CD4-positive, alpha-beta T cell treated with Interleukin-15 for 1 hour (primary cell): ENCODE data around the gene UNC13A.

ENCODE experiments used
- DNase-seq: peaks from one replicate; pipeline ENCODE4 v3.0.0-alpha.2; 2020

Gene UNC13A

GRCh38 chr19:17687857-17688784, at the start of gene UNC13A:
Gene UNC13A (minus strand): TSS chr19:17688354. CDS start chr19:17688199, 155 bp downstream.
- DNase-seq = no peak

- DNase-seq = no peak
These were observed 49.6 kb upstream of the UNC13A start for GRCh38 chr19:17737690-17738153.

GRCh38 chr19:17735410-17735809, 47.3 kb upstream of the UNC13A start:
- no peak for DNase-seq

GRCh38 chr19:17734146-17734545, 46.0 kb upstream of the UNC13A start:
- no peak for DNase-seq

GRCh38 chr19:17733127-17733526, 45.0 kb upstream of the UNC13A start:
- no peak for DNase-seq

- DNase-seq = no peak
These were observed 39.7 kb upstream of the UNC13A start for GRCh38 chr19:17727843-17728242.

GRCh38 chr19:17726964-17727773, 39.0 kb upstream of the UNC13A start:
- no peak for DNase-seq

GRCh38 chr19:17726136-17726741, 38.1 kb upstream of the UNC13A start:
- no peak for DNase-seq

- DNase-seq = no peak
These were observed 37.4 kb upstream of the UNC13A start for GRCh38 chr19:17725422-17726078.

- no peak for DNase-seq
These were observed 36.5 kb upstream of the UNC13A start for GRCh38 chr19:17724655-17725054.

- no peak for DNase-seq
These were observed 34.6 kb upstream of the UNC13A start for GRCh38 chr19:17722655-17723240.

- DNase-seq = peak; percentile 43
These were observed 33.7 kb upstream of the UNC13A start for GRCh38 chr19:17721821-17722220.

- DNase-seq = no peak
These were observed 33.0 kb upstream of the UNC13A start for GRCh38 chr19:17721111-17721628.

- DNase-seq = no peak
These were observed 32.3 kb upstream of the UNC13A start for GRCh38 chr19:17720440-17720839.

GRCh38 chr19:17719730-17720400, 31.7 kb upstream of the UNC13A start:
- peak; percentile 19 for DNase-seq

- DNase-seq = peak; percentile 52
These were observed 31.0 kb upstream of the UNC13A start, which contains the start of gene MAP1S for GRCh38 chr19:17718947-17719711. Gene MAP1S (plus strand): TSS chr19:17719480. CDS start chr19:17719503, 23 bp downstream.

- no peak for DNase-seq
These were observed 30.4 kb upstream of the UNC13A start for GRCh38 chr19:17718550-17718946.

- DNase-seq = no peak
These were observed 28.3 kb upstream of the UNC13A start for GRCh38 chr19:17716309-17716929.

- no peak for DNase-seq
These were observed 23.7 kb upstream of the UNC13A start for GRCh38 chr19:17711851-17712250.

- DNase-seq = no peak
These were observed 18.6 kb upstream of the UNC13A start for GRCh38 chr19:17706750-17707181.
